Measurements from ENCODE around the gene C4BPA. TPM values are rescaled to one million over a fixed set of nuclear protein-coding genes. Genes with fewer than 3 reads are reported as not detected.
A peak's percentile ranks its signal among the peaks of the same experiment; 100 is the strongest.

C4BPA gene
- total and polyA plus RNA-seq, 4 donors = 49.5 to 1,527 (median 1,194) TPM

DNA sequence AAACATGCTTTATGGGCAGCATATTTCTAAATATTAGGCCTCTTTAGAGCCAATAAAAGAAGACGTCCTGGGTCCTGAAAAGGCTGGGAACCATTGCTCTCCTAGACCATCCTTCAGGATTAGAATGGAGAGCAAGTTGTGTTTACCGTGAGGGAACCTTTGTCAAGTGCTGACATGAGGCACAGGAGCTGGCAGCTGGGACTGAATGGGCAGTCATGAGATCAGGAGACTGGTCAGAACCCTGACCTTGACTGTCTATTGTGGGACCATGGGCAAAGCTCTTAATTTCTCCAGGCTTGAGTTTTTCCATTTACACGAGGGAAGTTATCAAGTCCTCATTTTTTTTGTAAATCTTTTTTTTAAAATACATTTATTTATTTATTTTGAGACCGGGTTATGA is 45.8 kb upstream of the C4BPA start:
- Histone ChIP-seq H3K4me1 (ENCODE audit: control insufficient read depth in 4 of 4, insufficient read depth in 4 of 4, low read length in 3 of 4) (peaks cover 0 to 4% (median 0%) of the 10 kb centered on the region in 4 donors), H3K9me3 (ENCODE audit: control insufficient read depth in 4 of 4, low read length in 3 of 4) (no peaks in the 10 kb centered on the region), H3K27ac (ENCODE audit: low read depth in 1 of 2, low read length in 2 of 2) (no peak overlapping the region), H3K4me3 (ENCODE audit: low read depth in 1 of 3, low read length in 3 of 3) (no peak overlapping the region), H3K27me3 (ENCODE audit: control insufficient read depth in 4 of 4, insufficient read depth in 4 of 4, low read length in 3 of 4) (no peaks in the 10 kb centered on the region), H3K9ac (ENCODE audit: low read depth in 1 of 2, low read length in 2 of 2) (no peak overlapping the region), H3K36me3 (ENCODE audit: control insufficient read depth in 4 of 4, insufficient read depth in 3 of 4, low read depth in 1 of 4, low read length in 3 of 4) (peaks cover 2 to 16% (median 14%) of the 10 kb centered on the region in 4 donors)
- no peak for DNase-seq (ENCODE audit: low spot score)
- 91% methylated on average over 4 of the region's 4 CpGs for WGBS
- TF ChIP-seq TAF1 (conservative IDR thresholded peaks at IDR 0.05) = no peak
- TF ChIP-seq RXRA (IDR thresholded peaks at IDR 0.05) = no peak
- TF ChIP-seq SP1 (IDR thresholded peaks at IDR 0.05) = no peak
- no peak for TF ChIP-seq HNF4A (conservative IDR thresholded peaks at IDR 0.05)
- no peak for TF ChIP-seq FOXA1 (IDR thresholded peaks at IDR 0.05)
- TF ChIP-seq CTCF (IDR thresholded peaks at IDR 0.05; ENCODE audit: low read depth, low read length, missing input control) = no peak
- no peak for TF ChIP-seq ATF3 (IDR thresholded peaks at IDR 0.05)
- TF ChIP-seq EGR1 (IDR thresholded peaks at IDR 0.05; ENCODE audit: low read depth in 2 of 2) = no peak
- TF ChIP-seq, protein P1, sequence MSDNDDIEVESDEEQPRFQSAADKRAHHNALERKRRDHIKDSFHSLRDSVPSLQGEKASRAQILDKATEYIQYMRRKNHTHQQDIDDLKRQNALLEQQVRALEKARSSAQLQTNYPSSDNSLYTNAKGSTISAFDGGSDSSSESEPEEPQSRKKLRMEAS (IDR thresholded peaks at IDR 0.05) = no peak

DNA sequence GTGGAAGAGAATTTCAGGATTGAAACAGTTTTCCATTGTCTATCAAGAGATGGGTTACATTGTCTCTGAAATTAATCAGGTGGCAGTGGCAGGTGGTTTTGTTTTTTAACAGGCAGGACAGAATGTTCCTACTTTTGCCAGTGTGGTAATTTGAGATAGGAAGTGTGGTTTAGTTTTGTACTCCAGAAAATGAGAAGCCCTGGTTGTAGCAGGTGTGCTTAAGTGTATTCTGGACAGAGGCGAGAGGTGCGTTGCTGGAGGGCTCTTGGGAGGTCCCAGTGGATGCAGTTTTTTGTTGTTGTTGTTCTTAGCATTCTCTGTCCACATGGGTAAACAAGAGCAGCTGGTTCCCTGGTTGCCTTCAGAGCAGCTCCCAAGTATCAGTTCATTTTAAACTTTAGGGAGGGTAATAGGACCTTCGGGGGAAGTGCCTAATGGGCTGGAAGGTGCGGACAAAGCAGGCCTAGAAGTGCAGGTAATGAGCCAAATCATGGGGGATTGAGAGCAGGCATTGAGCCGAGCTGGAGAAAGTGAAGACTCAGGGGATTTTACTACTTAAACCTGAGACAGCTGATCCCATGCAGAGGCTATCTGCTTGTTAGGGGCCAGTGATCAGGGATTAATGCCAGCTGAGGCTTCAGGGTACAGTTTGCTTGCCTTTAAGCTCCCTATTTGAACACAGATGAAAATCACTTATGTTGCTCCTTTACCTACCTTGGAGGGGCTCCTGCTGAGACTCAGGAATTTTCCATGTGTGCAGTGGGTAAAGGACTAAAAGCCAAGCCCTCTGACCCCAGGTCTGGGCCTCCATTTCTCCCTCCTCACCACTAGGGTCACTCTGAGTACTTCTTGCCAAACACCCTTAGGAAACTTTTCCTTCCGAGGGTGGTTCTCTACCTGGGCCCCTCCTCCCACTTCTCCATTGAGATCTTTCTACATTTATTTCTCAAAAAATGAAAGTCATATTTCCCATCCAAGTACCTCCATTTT is 44.9 kb upstream of the C4BPA start:
- peak overlapping the region in 1 of 2 donors; percentile 24 for H3K27ac ChIP-seq (ENCODE audit: low read depth in 1 of 2, low read length in 2 of 2)
- no peak overlapping the region for H3K4me3 ChIP-seq (ENCODE audit: low read depth in 1 of 3, low read length in 3 of 3)
- H3K27me3 ChIP-seq (ENCODE audit: control insufficient read depth in 4 of 4, insufficient read depth in 4 of 4, low read length in 3 of 4) = no peaks in the 10 kb centered on the region
- peaks cover 2 to 23% (median 17%) of the 10 kb centered on the region in 4 donors for H3K36me3 ChIP-seq (ENCODE audit: control insufficient read depth in 4 of 4, insufficient read depth in 3 of 4, low read depth in 1 of 4, low read length in 3 of 4)
- no peak overlapping the region for H3K9ac ChIP-seq (ENCODE audit: low read depth in 1 of 2, low read length in 2 of 2)
- TF ChIP-seq FOXA1 (IDR thresholded peaks at IDR 0.05) (no peak), HNF4G (IDR thresholded peaks at IDR 0.05) (no peak), FOXA2 (IDR thresholded peaks at IDR 0.05) (no peak), SP1 (IDR thresholded peaks at IDR 0.05) (no peak), YY1 (IDR thresholded peaks at IDR 0.05) (no peak), RAD21 (IDR thresholded peaks at IDR 0.05) (no peak), NR2F2 (IDR thresholded peaks at IDR 0.05) (no peak), CTCF (IDR thresholded peaks at IDR 0.05; ENCODE audit: low read depth, low read length, missing input control) (no peak), JUND (IDR thresholded peaks at IDR 0.05) (no peak), EGR1 (IDR thresholded peaks at IDR 0.05; ENCODE audit: low read depth in 2 of 2) (no peak), TAF1 (conservative IDR thresholded peaks at IDR 0.05) (no peak)
- TF ChIP-seq, protein P2, sequence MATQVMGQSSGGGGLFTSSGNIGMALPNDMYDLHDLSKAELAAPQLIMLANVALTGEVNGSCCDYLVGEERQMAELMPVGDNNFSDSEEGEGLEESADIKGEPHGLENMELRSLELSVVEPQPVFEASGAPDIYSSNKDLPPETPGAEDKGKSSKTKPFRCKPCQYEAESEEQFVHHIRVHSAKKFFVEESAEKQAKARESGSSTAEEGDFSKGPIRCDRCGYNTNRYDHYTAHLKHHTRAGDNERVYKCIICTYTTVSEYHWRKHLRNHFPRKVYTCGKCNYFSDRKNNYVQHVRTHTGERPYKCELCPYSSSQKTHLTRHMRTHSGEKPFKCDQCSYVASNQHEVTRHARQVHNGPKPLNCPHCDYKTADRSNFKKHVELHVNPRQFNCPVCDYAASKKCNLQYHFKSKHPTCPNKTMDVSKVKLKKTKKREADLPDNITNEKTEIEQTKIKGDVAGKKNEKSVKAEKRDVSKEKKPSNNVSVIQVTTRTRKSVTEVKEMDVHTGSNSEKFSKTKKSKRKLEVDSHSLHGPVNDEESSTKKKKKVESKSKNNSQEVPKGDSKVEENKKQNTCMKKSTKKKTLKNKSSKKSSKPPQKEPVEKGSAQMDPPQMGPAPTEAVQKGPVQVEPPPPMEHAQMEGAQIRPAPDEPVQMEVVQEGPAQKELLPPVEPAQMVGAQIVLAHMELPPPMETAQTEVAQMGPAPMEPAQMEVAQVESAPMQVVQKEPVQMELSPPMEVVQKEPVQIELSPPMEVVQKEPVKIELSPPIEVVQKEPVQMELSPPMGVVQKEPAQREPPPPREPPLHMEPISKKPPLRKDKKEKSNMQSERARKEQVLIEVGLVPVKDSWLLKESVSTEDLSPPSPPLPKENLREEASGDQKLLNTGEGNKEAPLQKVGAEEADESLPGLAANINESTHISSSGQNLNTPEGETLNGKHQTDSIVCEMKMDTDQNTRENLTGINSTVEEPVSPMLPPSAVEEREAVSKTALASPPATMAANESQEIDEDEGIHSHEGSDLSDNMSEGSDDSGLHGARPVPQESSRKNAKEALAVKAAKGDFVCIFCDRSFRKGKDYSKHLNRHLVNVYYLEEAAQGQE (IDR thresholded peaks at IDR 0.05) = no peak
- no peak for DNase-seq (ENCODE audit: low spot score)
- H3K9me3 ChIP-seq (ENCODE audit: control insufficient read depth in 4 of 4, low read length in 3 of 4) = no peaks in the 10 kb centered on the region
- 94% methylated on average over 6 of the region's 6 CpGs for WGBS
- H3K4me1 ChIP-seq (ENCODE audit: control insufficient read depth in 4 of 4, insufficient read depth in 4 of 4, low read length in 3 of 4) = no peaks in the 10 kb centered on the region

All from liver (tissue), 9 donors.